MCF 10A (cell line): ENCODE measurements around the gene SDK1. TPM values are rescaled to one million over a fixed set of nuclear protein-coding genes. Genes with fewer than 3 reads are reported as not detected.

ENCODE experiments used
- BruUV-seq: library from RNA; stranded (reverse); fragments of 400-500 nt; replicated peaks from 2 replicates; lab custom pipeline; 2021; lab: Mats Ljungman, UMichigan
- CTCF ChIA-PET: fragments of 300-600 bp; sonication (Branson Sonifier 250); formaldehyde crosslinking; extraction: SDS; loops from one replicate; lab custom pipeline; 2021; ENCODE audit warnings: antibody characterized with exemption, inconsistent platforms; lab: Yijun Ruan, JAX
- POLR2A ChIA-PET: fragments of 300-600, 350-650 bp; sonication (Branson Sonifier 250); formaldehyde crosslinking; extraction: SDS; loops from one replicate; lab custom pipeline; 2020; ENCODE audit warnings: antibody characterized with exemption, inconsistent platforms; lab: Yijun Ruan, JAX
- DNase-seq: peaks from one replicate; pipeline ENCODE4 v3.0.0-alpha.2; 2018; ENCODE audit not compliant: unreplicated experiment
- H3K27ac Mint-ChIP-seq: one replicate; pipeline ENCODE4 v1.8.0; 2022; ENCODE audit warnings: mild to moderate bottlenecking, low read depth, mixed read lengths; ENCODE audit not compliant: unreplicated experiment
- H3K27me3 Mint-ChIP-seq: one replicate; pipeline ENCODE4 v1.8.0; 2022; ENCODE audit warnings: mixed read lengths; ENCODE audit not compliant: insufficient read depth, unreplicated experiment
- H3K36me3 Mint-ChIP-seq: one replicate; pipeline ENCODE4 v1.8.0; 2022; ENCODE audit warnings: mild to moderate bottlenecking, moderate library complexity, mixed read lengths; ENCODE audit not compliant: insufficient read depth, unreplicated experiment
- H3K4me1 Mint-ChIP-seq: one replicate; pipeline ENCODE4 v1.8.0; 2022; ENCODE audit warnings: mixed read lengths; ENCODE audit not compliant: insufficient read depth, unreplicated experiment
- H3K4me3 Mint-ChIP-seq: one replicate; pipeline ENCODE4 v1.8.0; 2022; ENCODE audit warnings: mild to moderate bottlenecking, moderate library complexity, mixed read lengths; ENCODE audit not compliant: unreplicated experiment
- H3K9me3 Mint-ChIP-seq: one replicate; pipeline ENCODE4 v1.8.0; 2022; ENCODE audit warnings: mixed read lengths; ENCODE audit not compliant: unreplicated experiment
- CTCF ChIP-seq: fragments of 200-600 bp; IDR thresholded peaks from one replicate; pipeline ENCODE4 v1.8.0; 2022; ENCODE audit warnings: antibody characterized with exemption, mild to moderate bottlenecking; ENCODE audit not compliant: unreplicated experiment
- intact Hi-C: fragments of 100-400 bp; cut with micrococcal nuclease; formaldehyde crosslinking; loops from 2 replicates; pipeline ENCODE4 v1.14.1; 2022
- total RNA-seq: library from RNA; stranded (reverse); gene quantifications from 2 replicates; pipeline ENCODE4 v1.2.3, GENCODE V29; 2022

Gene SDK1
- total RNA-seq, 1 experiment from 2014 or later = 3.3 TPM

- no TSS peak for BruUV-seq
- ChIA-PET CTCF (interaction anchor here (0.9 kb wide), 1 partner anchor 22 kb away, joined by 3 read pairs; no protein-coding TSS in a partner anchor), POLR2A (no interaction called here)
- no peak for TF ChIP-seq CTCF
- no peaks in the 10 kb centered on the region for H3K27me3 Mint-ChIP-seq
- no peak overlapping the region for H3K27ac Mint-ChIP-seq
- H3K4me1 Mint-ChIP-seq = no peaks in the 10 kb centered on the region
- DNase-seq = no peak
- H3K36me3 Mint-ChIP-seq = no peaks in the 10 kb centered on the region
- intact Hi-C loops = no loop called here
- no peaks in the 10 kb centered on the region for H3K9me3 Mint-ChIP-seq
- no peak overlapping the region for H3K4me3 Mint-ChIP-seq
Measured at GRCh38 chr7:4207011-4207410, 906.0 kb downstream of the SDK1 start.

GRCh38 chr7:4208086-4208485 is 907.0 kb downstream of the SDK1 start:
- ChIA-PET POLR2A (no interaction called here), CTCF (interaction anchor here (0.7 kb wide), 1 partner anchor 40 kb away, joined by 3 read pairs; no protein-coding TSS in a partner anchor)
- no peak for TF ChIP-seq CTCF
- intact Hi-C loops = no loop called here
- Mint-ChIP-seq H3K4me3 (no peak overlapping the region), H3K36me3 (no peaks in the 10 kb centered on the region), H3K27ac (no peak overlapping the region), H3K9me3 (no peaks in the 10 kb centered on the region), H3K27me3 (no peaks in the 10 kb centered on the region), H3K4me1 (no peaks in the 10 kb centered on the region)
- BruUV-seq = no TSS peak
- no peak for DNase-seq

GRCh38 chr7:4208586-4208985 is 907.5 kb downstream of the SDK1 start:
- Mint-ChIP-seq H3K9me3 (no peaks in the 10 kb centered on the region), H3K27ac (no peak overlapping the region), H3K27me3 (no peaks in the 10 kb centered on the region), H3K4me1 (no peaks in the 10 kb centered on the region), H3K36me3 (no peaks in the 10 kb centered on the region), H3K4me3 (no peak overlapping the region)
- ChIA-PET POLR2A (no interaction called here), CTCF (no interaction called here)
- intact Hi-C loops = no loop called here
- no peak for TF ChIP-seq CTCF
- BruUV-seq = no TSS peak
- no peak for DNase-seq

GRCh38 chr7:4209126-4209525 is 908.1 kb downstream of the SDK1 start:
- CTCF ChIA-PET = no interaction called here
- no peak overlapping the region for H3K27ac Mint-ChIP-seq
- H3K36me3 Mint-ChIP-seq = no peaks in the 10 kb centered on the region
- no peaks in the 10 kb centered on the region for H3K4me1 Mint-ChIP-seq
- intact Hi-C loops = no loop called here
- no peak overlapping the region for H3K4me3 Mint-ChIP-seq
- no peaks in the 10 kb centered on the region for H3K9me3 Mint-ChIP-seq
- no peak for DNase-seq
- no peaks in the 10 kb centered on the region for H3K27me3 Mint-ChIP-seq
- no peak for TF ChIP-seq CTCF
- no TSS peak for BruUV-seq
- POLR2A ChIA-PET = no interaction called here
